Measurements from ENCODE around the gene ORM2. TPM values are rescaled to one million over a fixed set of nuclear protein-coding genes. Genes with fewer than 3 reads are reported as not detected.
"Not testable (repeated sequence)": the region's sequence is repeated elsewhere in the genome, so short reads cannot be mapped to it uniquely, and the experiment has no call there.

The ORM2 gene
- total RNA-seq, 1 experiment from 2014 or later, result 0.59 TPM

GRCh38 chr9:114321759-114322158 is 7.9 kb upstream of the ORM2 start:
- Histone ChIP-seq H3K27ac (ENCODE audit: low read depth, low read length) (no peak overlapping the region), H3K4me1 (ENCODE audit: control insufficient read depth in 1 of 2, insufficient read depth in 2 of 2, low read length in 2 of 2) (no peaks in the 10 kb centered on the region), H3K4me2 (ENCODE audit: low read length) (no peak overlapping the region), H3K79me2 (ENCODE audit: insufficient read depth, low read length) (no peaks in the 10 kb centered on the region), H3K27me3 (ENCODE audit: insufficient read depth, low read length) (peaks cover 3% of the 10 kb centered on the region; the same call in 1 of the 2 replicates), H4K20me1 (ENCODE audit: insufficient read depth) (no peaks in the 10 kb centered on the region), H3K4me3 (replicated peaks in 1 of 2; ENCODE audit: low read depth in 1 of 2, low read length in 2 of 2) (no peak overlapping the region), H2AFZ (ENCODE audit: low read depth, low read length, poor library complexity, severe bottlenecking) (no peak overlapping the region), H3K9me2 (ENCODE audit: insufficient read depth) (no peaks in the 10 kb centered on the region), H3K36me3 (ENCODE audit: control insufficient read depth in 1 of 2, insufficient read depth in 2 of 2, low read length in 2 of 2) (no peaks in the 10 kb centered on the region), H3K9me3 (ENCODE audit: control insufficient read depth in 1 of 2, insufficient read depth in 1 of 2, low read depth in 1 of 2, low read length in 2 of 2) (no peaks in the 10 kb centered on the region), H3K9ac (ENCODE audit: low read length) (no peak overlapping the region)
- ATAC-seq, result no peak
- intact Hi-C loops (cut with micrococcal nuclease), result no loop called here
- DNase-seq (ENCODE audit: low read depth, low spot score), result no peak
- no TSS peak for BruUV-seq (replicated peaks)
- ChIA-PET POLR2A (no interaction called here), CTCF (interaction anchor here (0.8 kb wide), 1 partner anchor 214 kb away, joined by 3 read pairs; no protein-coding TSS in a partner anchor), RAD21 (ENCODE audit: low non-redundant PET in 1 of 2, low total read pairs in 2 of 2, uncharacterized antibody in 2 of 2, unreplicated experiment in 2 of 2) (no interaction called here)
- TF ChIP-seq SRF (IDR thresholded peaks at IDR 0.05; ENCODE audit: low read depth) (no peak), ELF1 (IDR thresholded peaks at IDR 0.05; ENCODE audit: borderline replicate concordance, low read depth) (no peak)
- TF ChIP-seq, protein P1, sequence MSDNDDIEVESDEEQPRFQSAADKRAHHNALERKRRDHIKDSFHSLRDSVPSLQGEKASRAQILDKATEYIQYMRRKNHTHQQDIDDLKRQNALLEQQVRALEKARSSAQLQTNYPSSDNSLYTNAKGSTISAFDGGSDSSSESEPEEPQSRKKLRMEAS (IDR thresholded peaks at IDR 0.05), result no peak

DNA sequence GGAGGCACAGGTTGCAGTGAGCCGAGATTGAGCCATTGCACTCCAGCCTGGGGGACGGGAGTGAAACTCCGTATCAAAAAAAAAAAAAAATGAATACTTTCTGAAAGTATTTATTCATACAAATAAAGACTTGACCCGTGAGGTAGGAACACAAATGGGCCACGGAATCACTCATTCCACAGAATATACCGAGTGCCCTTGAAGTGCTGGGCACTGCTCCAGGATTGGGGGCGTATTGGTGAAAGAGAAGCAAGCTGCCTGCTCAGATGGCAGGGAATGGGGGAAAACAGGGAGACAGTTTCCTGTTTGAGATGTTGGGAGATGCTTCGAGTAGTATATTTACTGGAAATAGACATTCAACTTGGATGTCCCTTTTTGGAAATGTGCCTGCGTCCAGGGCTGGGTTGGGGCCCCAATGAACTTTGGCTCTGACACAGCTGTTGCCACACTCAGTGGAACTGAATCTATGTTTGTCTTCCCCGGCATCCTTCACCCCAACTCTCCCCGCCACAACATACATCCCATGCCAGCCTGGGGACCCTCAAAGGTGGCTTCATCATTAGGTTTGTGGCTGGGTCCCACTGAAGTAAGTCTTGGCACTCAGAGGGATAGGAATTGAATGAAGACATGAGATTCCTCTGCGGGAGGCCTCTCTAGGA is 7.4 kb upstream of the ORM2 start:
- H3K9me3 ChIP-seq (ENCODE audit: control insufficient read depth in 1 of 2, insufficient read depth in 1 of 2, low read depth in 1 of 2, low read length in 2 of 2); POLR2A ChIA-PET; H3K36me3 ChIP-seq (ENCODE audit: control insufficient read depth in 1 of 2, insufficient read depth in 2 of 2, low read length in 2 of 2); DNase-seq (ENCODE audit: low read depth, low spot score); H3K4me1 ChIP-seq (ENCODE audit: control insufficient read depth in 1 of 2, insufficient read depth in 2 of 2, low read length in 2 of 2); RAD21 ChIA-PET (ENCODE audit: low non-redundant PET in 1 of 2, low total read pairs in 2 of 2, uncharacterized antibody in 2 of 2, unreplicated experiment in 2 of 2); H3K4me2 ChIP-seq (ENCODE audit: low read length); H3K27me3 ChIP-seq (ENCODE audit: insufficient read depth, low read length); H3K27ac ChIP-seq (ENCODE audit: low read depth, low read length); H3K9me2 ChIP-seq (ENCODE audit: insufficient read depth); ATAC-seq; H2AFZ ChIP-seq (ENCODE audit: low read depth, low read length, poor library complexity, severe bottlenecking); H3K4me3 ChIP-seq (replicated peaks in 1 of 2; ENCODE audit: low read depth in 1 of 2, low read length in 2 of 2); intact Hi-C loops (cut with micrococcal nuclease); H4K20me1 ChIP-seq (ENCODE audit: insufficient read depth); CTCF ChIA-PET; H3K9ac ChIP-seq (ENCODE audit: low read length); H3K79me2 ChIP-seq (ENCODE audit: insufficient read depth, low read length); BruUV-seq (replicated peaks): not testable (repeated sequence)

GRCh38 chr9:114322831-114323531 is 6.7 kb upstream of the ORM2 start, which contains the start of gene ORM1:
Gene ORM1 (plus strand): TSS chr9:114323098. CDS start chr9:114323134, 36 bp downstream.
- intact Hi-C loops (cut with micrococcal nuclease); H3K27ac ChIP-seq (ENCODE audit: low read depth, low read length); CTCF ChIA-PET; H4K20me1 ChIP-seq (ENCODE audit: insufficient read depth); POLR2A ChIA-PET; H3K79me2 ChIP-seq (ENCODE audit: insufficient read depth, low read length); H2AFZ ChIP-seq (ENCODE audit: low read depth, low read length, poor library complexity, severe bottlenecking); H3K9ac ChIP-seq (ENCODE audit: low read length); H3K4me3 ChIP-seq (replicated peaks in 1 of 2; ENCODE audit: low read depth in 1 of 2, low read length in 2 of 2); H3K9me2 ChIP-seq (ENCODE audit: insufficient read depth); DNase-seq (ENCODE audit: low read depth, low spot score); H3K4me1 ChIP-seq (ENCODE audit: control insufficient read depth in 1 of 2, insufficient read depth in 2 of 2, low read length in 2 of 2); H3K4me2 ChIP-seq (ENCODE audit: low read length); H3K9me3 ChIP-seq (ENCODE audit: control insufficient read depth in 1 of 2, insufficient read depth in 1 of 2, low read depth in 1 of 2, low read length in 2 of 2); H3K27me3 ChIP-seq (ENCODE audit: insufficient read depth, low read length); H3K36me3 ChIP-seq (ENCODE audit: control insufficient read depth in 1 of 2, insufficient read depth in 2 of 2, low read length in 2 of 2); RAD21 ChIA-PET (ENCODE audit: low non-redundant PET in 1 of 2, low total read pairs in 2 of 2, uncharacterized antibody in 2 of 2, unreplicated experiment in 2 of 2); BruUV-seq (replicated peaks): not testable (repeated sequence)
- ATAC-seq, result peak; percentile 22; the same call in 1 of the 2 replicates

DNA sequence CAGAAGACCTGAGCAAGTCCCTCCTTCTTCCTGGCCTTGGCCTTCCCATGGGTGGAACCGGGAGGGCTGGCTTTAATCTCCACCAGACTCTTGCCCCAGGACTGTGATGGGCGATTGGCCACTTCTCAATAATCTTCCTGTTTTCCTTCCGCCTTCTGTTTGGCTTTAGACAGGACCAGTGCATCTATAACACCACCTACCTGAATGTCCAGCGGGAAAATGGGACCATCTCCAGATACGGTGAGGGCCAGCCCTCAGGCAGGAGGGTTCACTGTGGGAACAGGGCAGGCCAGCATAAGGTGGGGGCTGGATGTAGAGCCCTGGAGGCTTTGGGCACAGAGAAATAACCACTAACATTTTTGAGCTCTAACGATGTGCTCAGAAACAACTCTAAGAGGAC is 5.8 kb upstream of the ORM2 start:
- ATAC-seq; H3K4me3 ChIP-seq (replicated peaks in 1 of 2; ENCODE audit: low read depth in 1 of 2, low read length in 2 of 2); H4K20me1 ChIP-seq (ENCODE audit: insufficient read depth); H2AFZ ChIP-seq (ENCODE audit: low read depth, low read length, poor library complexity, severe bottlenecking); H3K9me3 ChIP-seq (ENCODE audit: control insufficient read depth in 1 of 2, insufficient read depth in 1 of 2, low read depth in 1 of 2, low read length in 2 of 2); H3K4me1 ChIP-seq (ENCODE audit: control insufficient read depth in 1 of 2, insufficient read depth in 2 of 2, low read length in 2 of 2); POLR2A ChIA-PET; H3K36me3 ChIP-seq (ENCODE audit: control insufficient read depth in 1 of 2, insufficient read depth in 2 of 2, low read length in 2 of 2); H3K27ac ChIP-seq (ENCODE audit: low read depth, low read length); intact Hi-C loops (cut with micrococcal nuclease); DNase-seq (ENCODE audit: low read depth, low spot score); H3K79me2 ChIP-seq (ENCODE audit: insufficient read depth, low read length); CTCF ChIA-PET; H3K27me3 ChIP-seq (ENCODE audit: insufficient read depth, low read length); RAD21 ChIA-PET (ENCODE audit: low non-redundant PET in 1 of 2, low total read pairs in 2 of 2, uncharacterized antibody in 2 of 2, unreplicated experiment in 2 of 2); H3K9me2 ChIP-seq (ENCODE audit: insufficient read depth); H3K9ac ChIP-seq (ENCODE audit: low read length); H3K4me2 ChIP-seq (ENCODE audit: low read length); BruUV-seq (replicated peaks): not testable (repeated sequence)
